GM21528 (cell line): Measurements from ENCODE around the gene AJAP1.

Source experiments
- ATAC-seq: cut with Tn5 transposase; IDR thresholded peaks from one replicate; pipeline ENCODE4 v1.9.1; 2021; ENCODE audit warnings: mild to moderate bottlenecking, moderate library complexity; ENCODE audit not compliant: unreplicated experiment, low FRiP score

The AJAP1 gene

GRCh38 chr1:4729090-4729471, 74.7 kb downstream of the AJAP1 start:
- no peak for ATAC-seq

DNA sequence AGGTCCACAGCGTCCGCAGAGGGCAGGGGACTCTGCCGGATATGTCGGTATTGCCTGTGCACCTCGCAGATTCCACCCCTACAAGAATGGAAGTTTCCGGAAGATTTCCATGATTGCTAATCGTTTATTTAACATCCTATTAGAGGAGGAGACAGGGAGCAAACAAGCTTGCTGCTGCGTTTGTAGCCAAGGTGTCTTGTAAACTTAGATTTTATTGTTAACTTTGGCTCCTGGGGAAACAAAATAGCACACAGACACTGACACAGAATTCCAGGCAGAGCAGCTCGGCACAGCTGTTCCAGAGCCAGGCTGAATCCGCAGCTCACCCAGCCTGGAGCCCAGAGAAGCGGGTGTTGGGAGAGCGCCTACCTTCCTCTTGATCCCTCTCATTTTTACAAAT, 75.7 kb downstream of the AJAP1 start:
- ATAC-seq = no peak

DNA sequence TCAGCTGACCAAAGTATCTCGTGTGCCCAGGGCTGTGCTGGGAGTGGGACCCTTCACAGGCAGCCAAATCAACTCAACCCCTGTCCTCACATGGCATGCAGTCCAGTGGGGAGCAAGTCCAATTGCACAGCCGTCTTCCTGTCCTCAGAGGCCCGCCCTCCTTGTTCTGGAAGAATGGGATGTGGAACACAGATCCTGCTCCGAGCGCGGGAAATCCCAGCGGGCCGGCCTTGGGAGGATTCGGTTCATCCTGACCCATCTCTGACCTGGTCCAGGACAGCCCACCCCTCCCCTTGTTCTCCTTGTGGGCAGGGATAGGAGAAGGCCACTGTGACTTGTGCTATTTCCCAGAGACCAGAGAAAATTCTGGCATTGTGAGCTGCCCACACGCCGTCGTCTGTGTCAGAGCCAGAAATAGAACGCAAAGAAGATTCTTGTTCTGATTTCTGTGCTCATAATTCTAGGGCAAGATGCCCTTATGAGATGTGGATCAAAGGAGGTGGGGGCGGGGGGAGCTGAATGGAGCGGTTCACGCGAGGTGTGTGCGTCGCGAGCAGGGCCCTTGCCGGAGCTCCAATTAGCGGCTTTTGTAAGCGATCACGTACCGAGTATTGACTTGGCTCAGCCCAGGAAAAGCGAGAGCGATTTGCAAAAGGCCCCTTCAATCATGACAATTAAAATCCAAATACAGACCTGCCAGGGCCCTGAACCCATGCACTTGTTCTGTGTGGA, 79.2 kb downstream of the AJAP1 start:
- no peak for ATAC-seq

DNA sequence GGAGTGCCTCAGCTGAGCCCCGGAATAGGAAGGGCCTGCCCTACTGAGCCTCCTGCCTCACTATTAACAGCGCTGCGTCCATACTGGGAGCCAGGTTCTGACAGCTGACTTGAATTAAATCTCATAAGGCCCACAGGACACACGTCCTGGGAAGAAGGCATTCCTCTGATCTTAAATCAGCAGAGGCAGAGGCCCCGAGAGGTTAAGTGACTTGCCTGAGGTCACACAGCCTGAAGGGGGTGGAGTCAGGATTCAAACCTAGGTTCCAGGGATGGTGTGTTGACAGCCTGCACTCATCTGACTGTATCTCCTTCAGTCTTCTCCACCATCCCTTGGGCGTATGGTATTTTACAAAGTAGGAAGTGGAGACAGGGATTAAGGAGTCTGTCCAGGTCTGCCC, 79.8 kb downstream of the AJAP1 start:
- no peak for ATAC-seq

DNA sequence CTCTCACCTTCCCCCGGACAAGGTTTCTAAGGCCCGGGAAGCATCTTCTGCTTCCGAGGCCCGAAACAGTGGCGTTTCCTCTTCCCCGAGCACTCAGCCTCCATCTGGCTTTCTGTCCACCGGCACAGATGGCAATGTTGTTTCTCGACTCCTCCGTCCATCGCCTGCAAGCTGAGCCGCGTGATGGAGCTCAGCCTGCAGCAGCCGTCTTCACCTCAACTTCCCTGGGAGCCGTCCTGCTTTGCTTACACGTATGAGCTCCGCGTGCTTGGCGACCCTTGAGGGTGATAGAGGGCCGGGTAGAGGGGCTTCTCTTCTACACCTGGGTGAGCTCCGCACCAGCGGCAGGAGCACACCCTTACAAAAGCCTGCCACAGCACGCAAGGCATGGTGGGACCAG, 80.4 kb downstream of the AJAP1 start:
- ATAC-seq = no peak

GRCh38 chr1:4736254-4736653, 81.8 kb downstream of the AJAP1 start:
- no peak for ATAC-seq

GRCh38 chr1:4741876-4742423, 87.5 kb downstream of the AJAP1 start:
- ATAC-seq = no peak

GRCh38 chr1:4743978-4744750, 89.8 kb downstream of the AJAP1 start:
- no peak for ATAC-seq

- ATAC-seq = no peak
Observed at GRCh38 chr1:4745560-4745959, 91.2 kb downstream of the AJAP1 start.

DNA sequence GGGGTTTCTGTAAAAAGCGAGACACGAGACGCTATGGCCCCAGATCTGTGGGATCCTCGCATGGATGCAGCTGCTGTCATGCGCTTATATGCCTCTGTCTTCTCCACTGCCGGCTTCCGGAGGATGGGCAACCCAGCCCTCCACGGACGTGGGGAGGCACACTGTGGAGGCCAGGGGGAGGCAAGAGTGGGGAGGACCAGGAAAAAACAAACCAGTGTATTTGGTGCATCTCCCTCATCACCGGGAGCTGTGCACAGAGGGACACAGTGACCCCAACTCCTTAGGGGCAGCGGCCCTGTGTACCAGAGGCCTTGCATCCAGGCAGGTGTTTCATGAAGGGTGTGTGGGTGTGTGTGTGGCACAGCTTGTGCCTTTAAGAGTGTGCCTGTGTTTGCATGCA, 95.0 kb downstream of the AJAP1 start:
- ATAC-seq = no peak

GRCh38 chr1:4750177-4750576, 95.8 kb downstream of the AJAP1 start:
- no peak for ATAC-seq

GRCh38 chr1:4752059-4752458, 97.7 kb downstream of the AJAP1 start:
- no peak for ATAC-seq

DNA sequence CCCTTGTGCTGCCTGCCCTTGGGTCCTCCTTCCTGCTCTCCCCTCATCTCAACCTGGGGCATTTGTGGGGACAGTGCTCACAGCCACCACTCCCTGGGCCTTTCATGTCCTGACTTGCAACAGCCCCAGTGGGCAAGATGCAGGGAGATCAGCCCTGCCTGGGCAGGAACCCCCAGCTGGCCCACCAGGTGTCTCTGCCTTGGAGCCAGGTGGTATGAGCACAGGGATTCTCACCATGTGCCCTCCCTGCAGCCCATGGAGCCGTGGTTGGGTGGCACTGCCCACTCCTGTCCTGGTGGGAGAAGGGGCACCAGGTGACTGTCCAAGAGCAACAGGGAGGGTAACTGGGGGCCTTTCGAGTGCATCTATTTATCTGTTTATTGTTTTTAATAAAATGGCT, 100.4 kb downstream of the AJAP1 start:
- ATAC-seq = no peak

- no peak for ATAC-seq
Observed at GRCh38 chr1:4755301-4755845, 101.0 kb downstream of the AJAP1 start.

- no peak for ATAC-seq
Observed at GRCh38 chr1:4755864-4756504, 101.6 kb downstream of the AJAP1 start.

GRCh38 chr1:4756851-4757580, 102.6 kb downstream of the AJAP1 start:
- ATAC-seq = no peak

DNA sequence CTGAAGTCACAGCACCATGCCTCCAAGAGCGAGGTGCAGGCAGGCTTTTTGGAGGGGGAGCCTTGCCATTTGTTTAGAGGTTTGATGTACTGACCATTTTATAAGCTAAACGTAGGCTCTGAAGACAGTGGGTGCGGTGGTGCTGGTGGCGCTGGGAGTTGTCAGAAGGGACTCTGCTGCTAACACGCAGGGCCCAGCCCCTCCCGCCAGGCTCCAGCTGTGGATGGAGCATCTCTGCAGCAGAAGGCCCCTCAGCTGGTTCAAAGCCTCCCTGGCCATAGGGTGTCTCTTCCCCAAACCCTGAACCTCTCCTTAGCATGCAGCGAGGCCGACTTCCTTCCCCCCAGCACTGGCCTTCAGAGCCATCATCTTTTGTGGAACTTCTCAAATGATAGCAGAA, 105.3 kb downstream of the AJAP1 start:
- ATAC-seq = no peak

- no peak for ATAC-seq
Observed at GRCh38 chr1:4760088-4760487, 105.7 kb downstream of the AJAP1 start.

DNA sequence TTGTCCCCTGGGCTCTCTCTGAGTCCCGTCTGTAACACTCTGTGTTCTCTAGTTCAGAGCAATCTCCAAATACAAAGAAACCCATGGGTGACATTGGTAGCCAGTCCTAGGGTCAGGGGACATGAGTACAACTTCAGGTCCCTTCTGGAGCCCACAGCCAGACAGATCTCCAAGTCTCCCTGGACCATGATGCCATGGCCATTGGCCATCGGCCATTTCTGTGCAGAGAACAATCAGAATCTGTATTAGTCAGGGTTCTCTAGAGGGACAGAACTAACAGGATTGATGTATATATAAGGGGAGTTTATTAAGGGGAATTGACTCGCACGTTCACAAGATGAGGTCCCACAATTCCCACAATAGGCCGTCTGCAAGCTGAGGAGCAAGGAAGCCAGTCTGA, 106.9 kb downstream of the AJAP1 start:
- no peak for ATAC-seq

DNA sequence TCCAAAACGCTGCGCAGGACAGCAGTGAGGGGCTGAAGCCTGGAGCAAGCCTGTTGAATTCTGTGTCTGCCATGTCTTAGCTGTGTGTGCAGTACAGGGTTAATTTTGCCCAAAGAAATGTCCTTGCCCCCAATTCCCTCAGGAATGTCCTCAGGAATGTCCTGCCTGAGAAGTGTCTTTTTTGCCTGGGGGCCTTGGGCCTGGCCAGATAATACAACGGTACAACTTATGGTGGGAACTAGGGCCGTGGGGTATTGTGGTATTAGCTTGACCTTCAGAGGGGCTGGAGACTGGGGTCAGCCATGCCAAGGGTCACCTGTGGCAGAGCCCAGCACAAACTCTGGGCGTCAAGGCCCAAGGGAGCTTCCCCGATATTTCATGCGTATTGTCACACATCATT, 107.7 kb downstream of the AJAP1 start:
- no peak for ATAC-seq
